Stimulated activated CD4-positive, alpha-beta T cell treated with anti-CD3 and anti-CD28 coated beads, Interleukin-4, amount 100 ng/mL, for 24 hours (primary cell): ENCODE results near the gene MACROD2.
"Not testable (repeated sequence)": the region's sequence is repeated elsewhere in the genome, so short reads cannot be mapped to it uniquely, and the experiment has no call there.

Source experiments
- DNase-seq: peaks from one replicate; pipeline ENCODE4 v3.0.0-alpha.2; 2020

Gene MACROD2

GRCh38 chr20:14197097-14197496 is 201.8 kb downstream of the MACROD2 start:
- no peak for DNase-seq

GRCh38 chr20:14198416-14198815 is 203.1 kb downstream of the MACROD2 start:
- no peak for DNase-seq

GRCh38 chr20:14199111-14199510 is 203.8 kb downstream of the MACROD2 start:
- DNase-seq, result no peak

- no peak for DNase-seq
Observed at GRCh38 chr20:14203657-14204056, 208.3 kb downstream of the MACROD2 start.

GRCh38 chr20:14207591-14207990 is 212.3 kb downstream of the MACROD2 start:
- DNase-seq, result no peak

GRCh38 chr20:14208956-14209355 is 213.6 kb downstream of the MACROD2 start:
- DNase-seq, result no peak

- no peak for DNase-seq
Observed at GRCh38 chr20:14210146-14210545, 214.8 kb downstream of the MACROD2 start.

- DNase-seq, result no peak
Observed at GRCh38 chr20:14214046-14214445, 218.7 kb downstream of the MACROD2 start.

GRCh38 chr20:14215880-14216279 is 220.6 kb downstream of the MACROD2 start:
- not testable (repeated sequence) for DNase-seq

GRCh38 chr20:14219801-14220461 is 224.6 kb downstream of the MACROD2 start:
- no peak for DNase-seq

GRCh38 chr20:14220986-14221385 is 225.7 kb downstream of the MACROD2 start:
- no peak for DNase-seq

GRCh38 chr20:14223806-14224205 is 228.5 kb downstream of the MACROD2 start:
- no peak for DNase-seq

- not testable (repeated sequence) for DNase-seq
Observed at GRCh38 chr20:14226051-14227049, 231.0 kb downstream of the MACROD2 start.

GRCh38 chr20:14232650-14233049 is 237.3 kb downstream of the MACROD2 start:
- no peak for DNase-seq

GRCh38 chr20:14234666-14235295 is 239.5 kb downstream of the MACROD2 start:
- no peak for DNase-seq

GRCh38 chr20:14235355-14235754 is 240.0 kb downstream of the MACROD2 start:
- no peak for DNase-seq

GRCh38 chr20:14245368-14245970 is 250.2 kb downstream of the MACROD2 start:
- no peak for DNase-seq

GRCh38 chr20:14259689-14260088 is 264.4 kb downstream of the MACROD2 start:
- DNase-seq, result no peak

- DNase-seq, result no peak
Observed at GRCh38 chr20:14260367-14260766, 265.1 kb downstream of the MACROD2 start.

- DNase-seq, result no peak
Observed at GRCh38 chr20:14264869-14265268, 269.6 kb downstream of the MACROD2 start.

- DNase-seq, result no peak
Observed at GRCh38 chr20:14266246-14266645, 270.9 kb downstream of the MACROD2 start.

GRCh38 chr20:14270751-14271150 is 275.4 kb downstream of the MACROD2 start:
- not testable (repeated sequence) for DNase-seq

- no peak for DNase-seq
Observed at GRCh38 chr20:14282140-14282539, 286.8 kb downstream of the MACROD2 start.
